ENCODE measurements around the gene CLDN22. TPM values are rescaled to one million over a fixed set of nuclear protein-coding genes. Genes with fewer than 3 reads are reported as not detected.

The CLDN22 gene
- polyA plus RNA-seq, 1 of the 3 experiments (the other 2 are of a cell fraction), result 0.05 TPM

GRCh38 chr4:183345261-183345660 lies 25.2 kb upstream of the CLDN22 start:
- peaks cover 2 to 4% of the 10 kb centered on the region in 2 experiments; a peak in 1 of 4 replicates for H3K4me1 ChIP-seq (ENCODE audit: control insufficient read depth in 1 of 2, insufficient read depth in 2 of 2, low read depth in 1 of 2, low read length in 1 of 2)
- TF ChIP-seq SMC3 (IDR thresholded peaks at IDR 0.05; ENCODE audit: low read depth, low read length) (no peak), USF2 (IDR thresholded peaks at IDR 0.05; ENCODE audit: borderline replicate concordance, low read depth, low read length) (no peak), RFX5 (IDR thresholded peaks at IDR 0.05; ENCODE audit: low read length) (no peak), RAD21 (IDR thresholded peaks at IDR 0.05; ENCODE audit: low read length) (no peak), ZBTB33 (IDR thresholded peaks at IDR 0.05; ENCODE audit: borderline replicate concordance, low read depth) (no peak), REST (IDR thresholded peaks at IDR 0.05; ENCODE audit: low read depth, low read length) (no peak), GABPA (IDR thresholded peaks at IDR 0.05; ENCODE audit: low read depth) (no peak), MAX (IDR thresholded peaks at IDR 0.05; ENCODE audit: low read depth) (no peak), FOXM1 (IDR thresholded peaks at IDR 0.05; ENCODE audit: low read depth) (no peak), IRF3 (IDR thresholded peaks at IDR 0.05; ENCODE audit: low read depth, low read length) (no peak), EZH2phosphoT487 (IDR thresholded peaks at IDR 0.05; ENCODE audit: borderline replicate concordance, low read depth) (no peak), CTCF (IDR thresholded peaks at IDR 0.05) (no peak), CHD2 (IDR thresholded peaks at IDR 0.05; ENCODE audit: low read length, partially characterized antibody) (no peak), JUND (IDR thresholded peaks at IDR 0.05) (no peak), SIN3A (IDR thresholded peaks at IDR 0.05; ENCODE audit: borderline replicate concordance, low read depth, low read length) (no peak)
- peaks cover 6% of the 10 kb centered on the region for H3F3A ChIP-seq (replicated peaks; ENCODE audit: insufficient read depth)
- H4K20me1 ChIP-seq (ENCODE audit: insufficient read depth), result no peaks in the 10 kb centered on the region
- no peak for DNase-seq
- no peaks in the 10 kb centered on the region for H3K9me2 ChIP-seq
- POLR2A ChIA-PET, result no interaction called here
- no peaks in the 10 kb centered on the region for H3K9me3 ChIP-seq
- H3K4me2 ChIP-seq, result no peak overlapping the region
- H3K4me3 ChIP-seq (ENCODE audit: low read depth in 2 of 2, low read length in 1 of 2), result no peak overlapping the region
- no peak overlapping the region for H2AFZ ChIP-seq (ENCODE audit: low read depth)
- CTCF ChIA-PET, result no interaction called here
- H3K9ac ChIP-seq, result no peak overlapping the region
- H3K27ac ChIP-seq (ENCODE audit: low read depth in 2 of 2, low read length in 1 of 2), result no peak overlapping the region
- WGBS (ENCODE audit: low lambda C conversion rate), result 90% methylated on average over 2 of the region's 4 CpGs
- H3K27me3 ChIP-seq (ENCODE audit: insufficient read depth), result no peaks in the 10 kb centered on the region
- H3K36me3 ChIP-seq (replicated peaks in 1 of 2; ENCODE audit: control insufficient read depth in 1 of 2, insufficient read depth in 2 of 2, low read length in 1 of 2), result no peaks in the 10 kb centered on the region
- H3K79me2 ChIP-seq (ENCODE audit: insufficient read depth), result no peaks in the 10 kb centered on the region
